DND-41 (cell line): Measurements from ENCODE around the gene GNPAT.

Experiments
- ATAC-seq: fragments of 200-7000 bp; cut with Tn5 transposase; 3 replicates; pipeline ENCODE4 v1.9.1; 2021; ENCODE audit warnings: low read depth; ENCODE audit not compliant: insufficient read depth
- DNase-seq: peaks from one replicate; pipeline ENCODE4 v3.0.0-alpha.2; 2020
- H2AFZ ChIP-seq: 2 replicates; pipeline ENCODE4 v1.6.0; 2012; ENCODE audit warnings: low read depth, low read length
- H3K27ac ChIP-seq: 2 replicates; pipeline ENCODE4 v1.5.1; 2012; ENCODE audit warnings: low read length, inconsistent platforms
- H3K27me3 ChIP-seq: fragments of 200-600 bp; sonication (generic); 2 replicates; pipeline ENCODE4 v1.6.0; 2012; ENCODE audit warnings: low read length, mild to moderate bottlenecking, inconsistent platforms; ENCODE audit not compliant: insufficient read depth, poor library complexity
- H3K36me3 ChIP-seq: 2 replicates; pipeline ENCODE4 v1.5.1; 2012; ENCODE audit warnings: low read length, inconsistent platforms; ENCODE audit not compliant: insufficient read depth
- H3K4me1 ChIP-seq: 2 replicates; pipeline ENCODE4 v1.5.1; 2012; ENCODE audit warnings: mild to moderate bottlenecking, low read length; ENCODE audit not compliant: insufficient read depth
- H3K4me2 ChIP-seq: 2 replicates; pipeline ENCODE4 v1.6.0; 2012; ENCODE audit warnings: mild to moderate bottlenecking, moderate library complexity, low read length, inconsistent platforms; ENCODE audit not compliant: insufficient read depth
- H3K4me3 ChIP-seq, 2 experiments: fragments of 200-600 bp in 1 of 2; shearing (Covaris generic) in 1 of 2; 2 replicates each; pipeline ENCODE4 v1.5.1; 2012 to 2016; ENCODE audit warnings: inconsistent platforms in 2 of 2, low read length in 2 of 2, mild to moderate bottlenecking in 2 of 2, low read depth in 1 of 2, moderate library complexity in 1 of 2
- H3K79me2 ChIP-seq: 2 replicates; pipeline ENCODE4 v1.6.0; 2012; ENCODE audit warnings: low read length, inconsistent platforms; ENCODE audit not compliant: insufficient read depth
- H3K9ac ChIP-seq: 2 replicates; pipeline ENCODE4 v1.6.0; 2012; ENCODE audit warnings: low read depth, mild to moderate bottlenecking, inconsistent platforms, low read length, moderate library complexity
- H3K9me3 ChIP-seq: 2 replicates; pipeline ENCODE4 v1.5.1; 2012; ENCODE audit warnings: low read length, moderate library complexity, mild to moderate bottlenecking, inconsistent platforms; ENCODE audit not compliant: insufficient read depth, severe bottlenecking
- H4K20me1 ChIP-seq: 2 replicates; pipeline ENCODE4 v1.6.0; 2012; ENCODE audit warnings: low read length; ENCODE audit not compliant: insufficient read depth
- EZH2 ChIP-seq: IDR thresholded peaks from 3 replicates; pipeline ENCODE4 v1.6.1; 2012; ENCODE audit warnings: borderline replicate concordance, low read depth, mild to moderate bottlenecking, moderate library complexity, low read length, inconsistent platforms; ENCODE audit not compliant: severe bottlenecking
- TF ChIP-seq, protein P1 (sequence below): IDR thresholded peaks from 2 replicates; pipeline ENCODE4 v1.5.1; 2012; ENCODE audit warnings: borderline replicate concordance, low read length, moderate library complexity, mild to moderate bottlenecking; ENCODE audit not compliant: poor library complexity, severe bottlenecking; ENCODE audit errors: extremely low read depth

GNPAT gene

DNA sequence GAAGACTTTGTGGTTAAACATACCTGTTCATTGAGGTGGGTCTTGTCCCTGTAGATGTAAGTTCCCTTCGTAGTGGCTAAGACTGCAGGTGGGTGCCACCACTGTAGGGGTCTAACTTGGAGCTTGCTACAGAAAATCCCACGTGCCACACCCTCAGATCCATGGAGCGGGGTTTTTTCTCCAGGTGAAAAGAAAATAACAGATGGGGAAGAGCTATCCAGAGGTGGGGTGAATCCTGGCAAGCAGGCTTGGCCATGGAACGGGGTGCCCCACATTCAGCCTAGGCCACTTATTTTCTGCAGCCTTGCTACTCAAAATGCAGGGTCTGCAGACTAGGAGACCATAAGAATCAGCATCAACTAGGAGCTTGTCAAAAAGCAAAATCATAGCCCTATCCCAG lies 72.6 kb downstream of the GNPAT start:
- ATAC-seq, result no peak
- no peak overlapping the region for H3K4me3 ChIP-seq
- no peak overlapping the region for H3K9ac ChIP-seq
- H2AFZ ChIP-seq, result no peak overlapping the region
- DNase-seq, result no peak
- H3K36me3 ChIP-seq, result no peaks in the 10 kb centered on the region
- no peaks in the 10 kb centered on the region for H3K27me3 ChIP-seq
- no peak overlapping the region for H3K27ac ChIP-seq
- H3K79me2 ChIP-seq, result no peaks in the 10 kb centered on the region
- H3K9me3 ChIP-seq, result no peaks in the 10 kb centered on the region
- TF ChIP-seq, protein P1, sequence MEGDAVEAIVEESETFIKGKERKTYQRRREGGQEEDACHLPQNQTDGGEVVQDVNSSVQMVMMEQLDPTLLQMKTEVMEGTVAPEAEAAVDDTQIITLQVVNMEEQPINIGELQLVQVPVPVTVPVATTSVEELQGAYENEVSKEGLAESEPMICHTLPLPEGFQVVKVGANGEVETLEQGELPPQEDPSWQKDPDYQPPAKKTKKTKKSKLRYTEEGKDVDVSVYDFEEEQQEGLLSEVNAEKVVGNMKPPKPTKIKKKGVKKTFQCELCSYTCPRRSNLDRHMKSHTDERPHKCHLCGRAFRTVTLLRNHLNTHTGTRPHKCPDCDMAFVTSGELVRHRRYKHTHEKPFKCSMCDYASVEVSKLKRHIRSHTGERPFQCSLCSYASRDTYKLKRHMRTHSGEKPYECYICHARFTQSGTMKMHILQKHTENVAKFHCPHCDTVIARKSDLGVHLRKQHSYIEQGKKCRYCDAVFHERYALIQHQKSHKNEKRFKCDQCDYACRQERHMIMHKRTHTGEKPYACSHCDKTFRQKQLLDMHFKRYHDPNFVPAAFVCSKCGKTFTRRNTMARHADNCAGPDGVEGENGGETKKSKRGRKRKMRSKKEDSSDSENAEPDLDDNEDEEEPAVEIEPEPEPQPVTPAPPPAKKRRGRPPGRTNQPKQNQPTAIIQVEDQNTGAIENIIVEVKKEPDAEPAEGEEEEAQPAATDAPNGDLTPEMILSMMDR, result no peak
- no peak for TF ChIP-seq EZH2
- H3K4me1 ChIP-seq, result no peaks in the 10 kb centered on the region
- H3K4me2 ChIP-seq, result no peak overlapping the region
- no peaks in the 10 kb centered on the region for H4K20me1 ChIP-seq

DNA sequence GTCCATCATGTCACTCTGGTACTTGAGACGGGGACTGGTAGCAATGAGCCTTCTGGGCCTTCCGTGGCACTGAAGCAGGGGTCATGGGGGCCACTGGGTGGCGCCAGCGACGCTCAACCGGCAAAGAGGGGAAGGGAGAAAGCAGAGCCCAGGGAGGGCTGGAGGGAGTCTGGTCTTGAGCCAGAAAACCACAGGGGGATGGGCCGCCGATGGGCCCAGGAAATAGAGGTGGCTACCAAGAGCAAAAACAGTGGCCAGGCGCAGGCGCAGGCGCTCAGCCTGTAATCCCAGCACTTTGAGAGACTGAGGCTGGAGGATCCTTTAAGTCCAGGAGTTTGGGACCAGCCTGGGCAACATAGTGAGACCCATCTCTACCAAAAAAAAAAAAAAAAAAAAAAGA lies 74.9 kb downstream of the GNPAT start:
- Histone ChIP-seq H3K9ac (no peak overlapping the region), H3K4me1 (no peaks in the 10 kb centered on the region), H2AFZ (no peak overlapping the region), H3K9me3 (no peaks in the 10 kb centered on the region), H3K4me2 (no peak overlapping the region), H4K20me1 (no peaks in the 10 kb centered on the region), H3K4me3 (no peak overlapping the region), H3K79me2 (no peaks in the 10 kb centered on the region), H3K27me3 (no peaks in the 10 kb centered on the region), H3K27ac (no peak overlapping the region), H3K36me3 (no peaks in the 10 kb centered on the region)
- DNase-seq (peak; percentile 41), ATAC-seq (peak; percentile 85)
- no peak for TF ChIP-seq EZH2
- TF ChIP-seq, protein P1, result peak; percentile 69

DNA sequence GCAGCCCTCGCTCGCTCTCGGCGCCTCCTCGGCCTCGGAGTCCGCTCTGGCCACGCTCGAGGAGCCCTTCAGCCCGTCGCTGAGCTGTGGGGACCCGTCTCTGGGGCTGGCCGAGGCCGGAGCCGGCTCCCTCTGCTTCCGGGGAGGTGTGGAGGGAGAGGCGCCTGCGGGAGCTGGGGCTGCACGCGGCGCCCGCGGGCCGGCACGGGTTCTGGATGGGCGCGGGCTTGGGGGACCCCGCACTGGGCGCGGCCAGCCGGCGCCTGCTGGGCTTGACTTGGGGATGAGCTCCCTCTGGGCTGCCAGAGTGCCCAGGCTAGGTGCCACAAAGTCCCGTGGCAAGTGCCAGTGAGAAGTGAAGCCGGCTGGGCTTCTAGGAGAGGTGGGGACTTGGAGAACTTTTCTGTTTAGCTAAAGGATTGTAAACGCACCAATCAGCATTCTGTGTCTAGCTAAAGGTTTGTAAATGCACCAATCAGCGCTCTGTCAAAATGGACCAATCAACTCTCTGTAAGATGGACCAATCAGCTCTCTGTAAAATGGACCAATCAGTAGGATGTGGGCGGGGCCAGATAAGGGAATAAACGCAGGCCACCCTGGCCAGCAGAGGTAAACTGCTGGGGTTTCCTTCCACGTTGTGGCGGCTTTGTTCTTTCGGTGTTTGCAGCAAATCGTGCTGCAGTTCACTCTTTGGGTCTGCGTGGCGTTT lies 76.4 kb downstream of the GNPAT start:
- no peak for DNase-seq
- Histone ChIP-seq H3K4me1 (no peaks in the 10 kb centered on the region), H3K27me3 (no peaks in the 10 kb centered on the region), H3K27ac (no peak overlapping the region), H2AFZ (no peak overlapping the region), H3K4me2 (no peak overlapping the region), H3K9ac (no peak overlapping the region), H3K4me3 (no peak overlapping the region), H3K79me2 (no peaks in the 10 kb centered on the region), H3K36me3 (no peaks in the 10 kb centered on the region), H4K20me1 (no peaks in the 10 kb centered on the region), H3K9me3 (no peaks in the 10 kb centered on the region)
- TF ChIP-seq, protein P1, result no peak
- TF ChIP-seq EZH2, result no peak
- ATAC-seq, result no peak

DNA sequence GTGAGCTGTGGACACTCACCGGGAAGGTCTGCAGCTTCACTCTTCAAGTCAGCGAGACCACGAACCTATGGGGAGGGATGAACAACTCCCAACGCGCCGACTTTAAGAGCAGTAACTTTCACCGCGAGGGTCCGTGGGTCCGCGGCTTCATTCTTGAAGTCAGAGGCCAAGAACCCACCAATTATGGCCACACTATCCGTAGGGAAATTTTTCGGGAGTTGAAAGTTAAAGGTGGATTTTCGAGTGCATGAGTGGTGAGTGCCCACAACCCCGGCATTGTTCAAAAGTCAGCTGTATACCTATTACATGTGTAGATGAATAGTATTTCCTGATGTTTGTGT lies 77.0 kb downstream of the GNPAT start:
- ATAC-seq (no peak), DNase-seq (no peak)
- Histone ChIP-seq H3K4me1 (no peaks in the 10 kb centered on the region), H3K27me3 (no peaks in the 10 kb centered on the region), H4K20me1 (no peaks in the 10 kb centered on the region), H3K4me3 (no peak overlapping the region), H3K27ac (no peak overlapping the region), H3K36me3 (no peaks in the 10 kb centered on the region), H3K9me3 (no peaks in the 10 kb centered on the region), H3K9ac (no peak overlapping the region), H3K4me2 (no peak overlapping the region), H3K79me2 (no peaks in the 10 kb centered on the region), H2AFZ (no peak overlapping the region)
- TF ChIP-seq, protein P1, result no peak
- TF ChIP-seq EZH2, result no peak
